Stimulated activated CD4-positive, alpha-beta T cell treated with anti-CD3 and anti-CD28 coated beads, Interleukin-1b, Interleukin-23, amount 100 ng/mL, for 4 hours (primary cell): ENCODE data around the gene FAM227A.

Experiments
- DNase-seq, 2 donors: peaks; one replicate each; pipeline ENCODE4 v3.0.0-alpha.2; 2020; ENCODE audit warnings: low read depth in 2 of 2

Gene FAM227A

DNA sequence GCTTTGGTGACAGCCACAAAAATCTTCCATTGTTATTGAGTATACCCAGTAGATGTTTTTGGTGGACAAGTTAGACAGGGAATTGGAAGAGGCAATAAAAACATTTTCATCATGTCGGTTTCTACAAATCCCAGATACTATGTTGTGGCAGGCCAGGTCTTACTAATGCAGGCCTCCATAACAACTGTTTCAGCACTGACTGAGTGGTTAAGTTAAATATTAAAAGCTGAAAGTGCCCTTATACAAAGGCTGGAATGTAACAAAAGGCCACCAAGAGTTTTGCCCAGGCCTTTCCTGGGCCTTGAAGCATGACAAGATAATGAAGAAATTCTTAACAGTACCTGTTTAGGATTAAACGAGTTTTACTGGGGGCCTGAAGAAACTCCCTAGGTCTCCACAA lies 115.5 kb downstream of the FAM227A start:
- no peak for DNase-seq

DNA sequence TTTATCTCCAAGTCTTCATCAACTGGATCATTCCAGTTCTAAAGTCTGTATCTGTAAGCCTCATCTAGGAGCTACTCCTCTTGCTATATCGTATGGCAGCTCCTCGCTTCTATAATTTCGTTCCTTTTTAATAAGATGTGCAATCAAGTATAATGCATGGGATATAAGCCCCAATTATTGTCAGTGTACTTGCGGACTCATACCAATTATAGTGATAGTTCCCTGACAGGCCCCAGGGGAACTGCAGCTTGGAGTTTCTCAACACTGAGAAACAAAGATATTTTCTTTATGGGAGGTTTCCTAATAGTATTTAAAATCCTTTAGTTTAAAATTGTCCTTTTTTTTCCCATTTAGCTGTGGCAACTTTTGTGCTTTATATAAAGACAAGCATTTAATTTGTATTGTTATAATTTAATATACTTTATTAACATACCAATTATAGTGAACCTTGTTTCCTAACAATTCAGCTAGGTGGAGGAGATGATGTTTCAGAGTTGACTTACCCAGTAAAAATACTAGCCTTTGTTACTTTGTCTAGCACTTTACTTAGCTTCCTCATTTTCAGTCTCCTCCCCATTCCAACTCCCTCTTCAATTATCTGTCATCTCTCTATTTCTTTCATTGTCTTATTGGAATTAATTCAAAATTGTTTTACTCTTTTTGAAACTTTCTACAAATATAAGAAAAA lies 124.8 kb downstream of the FAM227A start:
- DNase-seq = no peak
